GM12891 (cell line): ENCODE measurements around the gene TMEM129.
A peak's percentile ranks its signal among the peaks of the same experiment; 100 is the strongest.

ENCODE experiments used
- DNase-seq: peaks from one replicate; pipeline ENCODE4 v3.0.0; 2011; ENCODE audit warnings: low spot score; ENCODE audit not compliant: insufficient read length
- FAIRE-seq: peaks from 2 replicates; lab custom pipeline; 2011; peaks lifted over from hg19 to GRCh38; lab: Jason Lieb, UNC
- PAX5 ChIP-seq: IDR thresholded peaks from 2 replicates; pipeline ENCODE4 v1.6.1; 2011; ENCODE audit warnings: low read length, moderate library complexity, mild to moderate bottlenecking; ENCODE audit not compliant: insufficient read depth, severe bottlenecking
- POLR2A ChIP-seq: IDR thresholded peaks from 2 replicates; pipeline ENCODE4 v1.6.1; 2011; ENCODE audit warnings: low read depth, low read length, control low read depth
- POLR2AphosphoS5 ChIP-seq: IDR thresholded peaks from 2 replicates; pipeline ENCODE4 v1.6.1; 2011; ENCODE audit warnings: low read depth, low read length, control low read depth
- POU2F2 ChIP-seq: IDR thresholded peaks from 2 replicates; pipeline ENCODE4 v1.6.1; 2011; ENCODE audit warnings: low read depth, mild to moderate bottlenecking, control low read depth, low read length, moderate library complexity
- SPI1 ChIP-seq: IDR thresholded peaks from 2 replicates; pipeline ENCODE4 v1.6.1; 2011; ENCODE audit warnings: low read depth, low read length, control low read depth
- TAF1 ChIP-seq: IDR thresholded peaks from 2 replicates; pipeline ENCODE4 v1.6.1; 2011; ENCODE audit warnings: low read depth, low read length, control low read depth

The TMEM129 gene

GRCh38 chr4:1746919-1747602 is 25.9 kb upstream of the TMEM129 start:
- DNase-seq (no peak), FAIRE-seq (no peak)
- TF ChIP-seq POLR2A (no peak), POU2F2 (no peak), TAF1 (no peak), PAX5 (no peak), POLR2AphosphoS5 (no peak), SPI1 (no peak)

- TF ChIP-seq POLR2AphosphoS5, result no peak
- TF ChIP-seq PAX5, result no peak
- TF ChIP-seq TAF1, result no peak
- TF ChIP-seq POU2F2, result no peak
- TF ChIP-seq SPI1, result no peak
- no peak for TF ChIP-seq POLR2A
- FAIRE-seq (peak; percentile 83), DNase-seq (peak; percentile 93)
Observed at GRCh38 chr4:1746265-1746691, 25.2 kb upstream of the TMEM129 start.

- FAIRE-seq (no peak), DNase-seq (no peak)
- no peak for TF ChIP-seq PAX5
- TF ChIP-seq SPI1, result no peak
- no peak for TF ChIP-seq POLR2AphosphoS5
- TF ChIP-seq POU2F2, result no peak
- TF ChIP-seq POLR2A, result no peak
- TF ChIP-seq TAF1, result no peak
Observed at GRCh38 chr4:1745697-1746096, 24.6 kb upstream of the TMEM129 start.

- DNase-seq (no peak), FAIRE-seq (no peak)
- no peak for TF ChIP-seq SPI1
- TF ChIP-seq POU2F2, result no peak
- TF ChIP-seq POLR2A, result no peak
- TF ChIP-seq POLR2AphosphoS5, result no peak
- TF ChIP-seq PAX5, result no peak
Observed at GRCh38 chr4:1745165-1745564, 24.0 kb upstream of the TMEM129 start.

- no peak for DNase-seq
- TF ChIP-seq POU2F2, result no peak
- no peak for TF ChIP-seq TAF1
- no peak for TF ChIP-seq PAX5
- TF ChIP-seq POLR2AphosphoS5, result no peak
- no peak for TF ChIP-seq POLR2A
- no peak for TF ChIP-seq SPI1
- FAIRE-seq, result no peak
Observed at GRCh38 chr4:1744552-1744951, 23.4 kb upstream of the TMEM129 start.

GRCh38 chr4:1743975-1744374 is 22.9 kb upstream of the TMEM129 start:
- DNase-seq (no peak), FAIRE-seq (no peak)
- no peak for TF ChIP-seq POLR2AphosphoS5
- TF ChIP-seq SPI1, result no peak
- TF ChIP-seq PAX5, result no peak
- TF ChIP-seq TAF1, result no peak
- no peak for TF ChIP-seq POU2F2
- TF ChIP-seq POLR2A, result no peak

GRCh38 chr4:1743551-1743950 is 22.4 kb upstream of the TMEM129 start:
- no peak for FAIRE-seq
- DNase-seq, result no peak
- TF ChIP-seq PAX5 (no peak), SPI1 (no peak), POLR2AphosphoS5 (no peak), POU2F2 (no peak), TAF1 (no peak), POLR2A (no peak)

- no peak for DNase-seq
- no peak for TF ChIP-seq POLR2A
- TF ChIP-seq POLR2AphosphoS5, result no peak
- TF ChIP-seq PAX5, result no peak
- TF ChIP-seq POU2F2, result no peak
- no peak for FAIRE-seq
Observed at GRCh38 chr4:1741208-1741607, 20.1 kb upstream of the TMEM129 start.

GRCh38 chr4:1740021-1740545 is 19.0 kb upstream of the TMEM129 start:
- DNase-seq (no peak), FAIRE-seq (no peak)
- TF ChIP-seq TAF1 (no peak), SPI1 (no peak), POLR2A (no peak), POU2F2 (no peak), POLR2AphosphoS5 (no peak), PAX5 (no peak)

GRCh38 chr4:1739358-1739757 is 18.2 kb upstream of the TMEM129 start:
- no peak for FAIRE-seq
- TF ChIP-seq TAF1 (no peak), POLR2AphosphoS5 (no peak), POLR2A (no peak), SPI1 (no peak), POU2F2 (no peak), PAX5 (no peak)
- DNase-seq, result no peak
